ENCODE data around the gene WDFY4. TPM values are rescaled to one million over a fixed set of nuclear protein-coding genes. Genes with fewer than 3 reads are reported as not detected.

Gene WDFY4
- total and polyA plus RNA-seq, 2 of the 13 experiments (the other 11 are each of a cell fraction or from before 2014, with no cell fraction given), result not detected

- no peak for TF ChIP-seq HNF4G (IDR thresholded peaks at IDR 0.05; ENCODE audit: borderline replicate concordance, low read depth, low read length)
- TF ChIP-seq HNF4G (CRISPR knock-in tag; IDR thresholded peaks at IDR 0.05; ENCODE audit: borderline replicate concordance, low read depth), result no peak
- TF ChIP-seq FOXM1 (CRISPR knock-in tag; IDR thresholded peaks at IDR 0.05), result no peak
Observed at GRCh38 chr10:48780341-48780740, 95.7 kb downstream of the WDFY4 start (continued).

DNA sequence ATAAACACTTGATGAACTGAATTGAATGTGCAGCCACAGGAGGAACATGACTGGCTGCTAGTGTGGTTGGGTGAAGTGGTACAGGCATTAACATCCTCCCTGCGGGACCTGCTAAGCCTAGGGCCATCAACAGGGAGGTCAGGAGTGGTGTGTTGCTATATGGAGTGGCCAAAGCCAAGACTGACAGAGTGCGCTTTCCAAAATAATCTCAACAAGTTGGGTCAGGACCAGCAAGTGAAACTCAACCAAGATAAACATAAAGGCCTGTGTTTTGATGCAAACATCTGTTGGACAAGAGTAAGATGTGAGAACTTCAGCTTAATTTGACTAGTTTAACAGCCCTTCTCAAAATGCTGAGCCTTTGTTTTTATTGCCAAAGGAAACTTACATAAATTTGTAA, 97.7 kb downstream of the WDFY4 start:
- no peak overlapping the region for H3K9ac ChIP-seq (ENCODE audit: insufficient read depth, low read depth, low read length)
- intact Hi-C loops (cut with micrococcal nuclease; ENCODE audit: unreplicated experiment), result no loop called here
- FAIRE-seq, result no peak

More for the DNA sequence above, 97.7 kb downstream of the WDFY4 start:
- H4K20me1 ChIP-seq (ENCODE audit: insufficient read depth, low read length), result no peaks in the 10 kb centered on the region
- no peaks in the 10 kb centered on the region for H3K9me3 ChIP-seq (ENCODE audit: low read length)
- no peak for ATAC-seq
- no peak for TF ChIP-seq ZNF441 (CRISPR knock-in tag; IDR thresholded peaks at IDR 0.05; ENCODE audit: borderline replicate concordance)
- no peak for TF ChIP-seq SNRNP70 (IDR thresholded peaks at IDR 0.05; ENCODE audit: low read depth, low read length)
- TF ChIP-seq ZSCAN30 (CRISPR knock-in tag; IDR thresholded peaks at IDR 0.05), result no peak
- TF ChIP-seq BRD4 (CRISPR knock-in tag; IDR thresholded peaks at IDR 0.05), result no peak
- no peak for TF ChIP-seq NR2F2 (IDR thresholded peaks at IDR 0.05; ENCODE audit: borderline replicate concordance, low read depth)
- no peak for TF ChIP-seq POLR2A (IDR thresholded peaks at IDR 0.05; ENCODE audit: insufficient read depth in 1 of 2, low read depth in 2 of 2, low read length in 2 of 2)
- no peak for TF ChIP-seq KDM2A (CRISPR knock-in tag; IDR thresholded peaks at IDR 0.05; ENCODE audit: borderline replicate concordance, low read depth)
- no peak for TF ChIP-seq NR0B2 (CRISPR knock-in tag; IDR thresholded peaks at IDR 0.05)
- TF ChIP-seq NR1H2 (CRISPR knock-in tag; IDR thresholded peaks at IDR 0.05; ENCODE audit: borderline replicate concordance, low read depth), result no peak
- no peak for TF ChIP-seq CCAR2 (optimal IDR thresholded peaks at IDR 0.05; ENCODE audit: low read depth, low read length)
- ChIA-PET CTCF (ENCODE audit: low intra/inter-chr PET ratio, low total read pairs) (no interaction called here), POLR2A (no interaction called here)
- H3K4me1 ChIP-seq (ENCODE audit: insufficient read depth, low read length), result no peaks in the 10 kb centered on the region
- no peak overlapping the region for H3K4me3 ChIP-seq (replicated peaks in 1 of 3; ENCODE audit: insufficient read depth in 1 of 3, low read depth in 2 of 3, low read length in 3 of 3)
- no peaks in the 10 kb centered on the region for H3K79me2 ChIP-seq (ENCODE audit: insufficient read depth, low read length)
- in situ Hi-C loops (cut with HindIII; ENCODE audit: extremely low pct_ligation_motif_present, low pct_unique_long_range_greater_than_20kb), result no loop called here
- H3K36me3 ChIP-seq (replicated peaks in 1 of 2; ENCODE audit: control insufficient read depth in 1 of 2, insufficient read depth in 2 of 2, low read length in 2 of 2), result no peaks in the 10 kb centered on the region
- no peak overlapping the region for H2AFZ ChIP-seq (ENCODE audit: low read length)
- 0% methylated on average over 2 of the region's 2 CpGs for WGBS (ENCODE audit: low lambda C conversion rate)
- H3K27me3 ChIP-seq (ENCODE audit: control insufficient read depth in 1 of 2, insufficient read depth in 2 of 2, low read length in 2 of 2), result 0 out of 5 replicates have a peak, but pooled peaks cover 1 to 4% of the 10 kb centered on the region in 2 experiments
- no peak for DNase-seq (ENCODE audit: low spot score)
- BruUV-seq (replicated peaks), result no TSS peak
- no peak overlapping the region for H3K4me2 ChIP-seq (ENCODE audit: low read depth, low read length)
- H3K27ac ChIP-seq (ENCODE audit: extremely low read length, insufficient read depth, low read length), result no peak overlapping the region

Measured in HepG2 (cell line).